GM15510 (cell line): Measurements from ENCODE around the gene LEUTX.
A peak's percentile ranks its signal among the peaks of the same experiment; 100 is the strongest.

Experiments
- POLR2A ChIP-seq: IDR thresholded peaks from 3 replicates; pipeline ENCODE4 v1.6.1; 2011; ENCODE audit warnings: borderline replicate concordance; ENCODE audit not compliant: insufficient read length; ENCODE audit errors: extremely low read depth

Gene LEUTX

GRCh38 chr19:39811064-39811463 lies 32.4 kb downstream of the LEUTX start:
- no peak for TF ChIP-seq POLR2A

DNA sequence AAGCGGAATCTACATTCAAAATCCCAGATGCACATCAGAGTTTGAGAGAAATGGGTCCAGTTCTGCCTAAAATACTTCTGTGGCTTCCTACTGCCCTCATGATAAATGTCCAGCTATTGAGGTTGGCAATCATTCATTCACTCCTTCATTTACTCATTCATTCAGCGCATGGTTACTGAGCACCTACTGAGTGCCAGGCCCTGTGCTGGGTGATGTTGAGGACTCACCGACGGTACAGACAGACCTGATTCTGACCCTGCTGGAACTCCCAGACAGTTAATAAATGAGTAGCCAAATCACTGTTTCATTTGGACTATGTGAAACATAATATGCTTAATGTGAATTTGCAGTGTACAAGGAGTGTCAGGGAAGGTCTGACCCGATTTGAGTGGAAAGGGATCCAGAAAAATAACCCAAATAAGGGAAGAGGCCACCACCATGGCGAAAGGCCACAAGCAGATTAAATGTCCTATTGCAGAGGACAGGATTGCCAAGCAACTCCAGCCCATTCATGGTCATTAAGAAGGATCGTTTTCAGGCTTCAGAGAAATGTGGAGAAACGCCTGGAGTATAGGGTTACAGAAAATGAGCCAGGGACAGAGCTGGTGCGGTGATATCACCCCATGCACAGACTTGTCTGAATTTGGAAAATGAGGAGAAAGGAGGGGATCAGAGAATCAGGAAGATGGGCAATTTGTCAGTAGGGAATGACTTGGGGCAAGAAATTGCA lies 34.8 kb downstream of the LEUTX start:
- no peak for TF ChIP-seq POLR2A

GRCh38 chr19:39814595-39814994 lies 35.9 kb downstream of the LEUTX start:
- TF ChIP-seq POLR2A: no peak

GRCh38 chr19:39816287-39817048 lies 37.8 kb downstream of the LEUTX start:
- no peak for TF ChIP-seq POLR2A

GRCh38 chr19:39817888-39818561 lies 39.4 kb downstream of the LEUTX start:
- no peak for TF ChIP-seq POLR2A

DNA sequence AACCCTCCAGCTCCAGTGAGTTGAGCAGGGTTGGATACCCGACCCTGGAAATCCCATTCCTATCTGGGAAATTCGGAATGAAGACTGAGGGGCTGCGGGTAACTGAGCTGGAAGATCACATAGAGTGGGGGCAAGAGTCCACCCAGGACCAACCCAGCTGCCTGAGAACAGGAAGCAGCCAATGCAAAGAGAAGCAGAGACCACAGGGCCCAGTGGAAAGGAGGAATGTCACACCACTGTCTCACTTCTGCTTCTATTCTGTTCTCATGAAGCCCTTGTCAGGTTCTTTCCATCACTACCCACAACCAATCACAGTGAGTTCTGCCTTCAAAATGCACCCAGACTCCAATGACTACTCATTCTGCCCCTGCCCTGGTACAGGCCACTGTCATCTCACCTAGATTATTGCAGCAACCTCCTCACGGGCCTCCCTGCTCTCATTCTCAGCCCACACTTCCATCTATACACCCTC lies 40.0 kb downstream of the LEUTX start:
- TF ChIP-seq POLR2A: no peak

DNA sequence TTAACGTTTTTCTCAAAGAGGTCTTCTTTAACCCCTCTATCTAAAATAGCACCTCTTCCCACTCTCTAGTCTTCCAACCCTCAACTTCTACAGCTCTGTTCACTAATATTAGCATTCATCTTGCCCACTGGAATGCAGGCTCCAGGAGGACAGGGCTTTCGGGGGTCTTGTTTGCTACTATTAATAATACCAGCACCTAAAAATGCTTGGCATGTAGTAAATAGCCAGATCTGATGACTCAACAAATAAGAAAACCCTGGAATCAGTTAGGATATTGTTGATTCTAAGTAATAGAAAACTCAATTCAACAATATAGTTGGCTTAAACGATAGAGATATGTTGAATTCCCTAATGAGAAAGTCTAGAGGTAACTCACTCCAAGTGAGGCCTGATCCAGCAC lies 41.1 kb downstream of the LEUTX start:
- no peak for TF ChIP-seq POLR2A

- no peak for TF ChIP-seq POLR2A
Observed at GRCh38 chr19:39820696-39821095, 42.0 kb downstream of the LEUTX start.

DNA sequence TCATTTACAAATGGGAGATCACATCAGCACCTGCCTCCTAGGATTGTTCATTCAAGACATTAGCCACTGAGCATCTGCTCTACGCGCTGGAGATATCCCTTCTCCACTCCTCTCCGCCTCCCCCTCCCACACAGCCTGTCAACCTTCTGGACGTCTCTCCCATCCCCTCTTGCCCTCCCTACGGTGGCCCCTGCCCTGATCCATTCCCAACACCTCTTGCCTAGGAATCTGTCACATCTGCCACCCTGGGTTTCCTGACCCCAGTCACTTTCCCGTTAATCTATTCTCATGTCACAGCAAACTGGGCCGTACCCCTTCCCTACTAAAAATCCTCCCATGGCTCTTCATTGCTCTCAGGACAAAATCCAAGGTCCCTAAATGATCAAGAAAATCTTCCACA lies 45.0 kb downstream of the LEUTX start:
- TF ChIP-seq POLR2A: no peak

GRCh38 chr19:39824143-39825092 lies 45.8 kb downstream of the LEUTX start:
- TF ChIP-seq POLR2A: peak; percentile 52

DNA sequence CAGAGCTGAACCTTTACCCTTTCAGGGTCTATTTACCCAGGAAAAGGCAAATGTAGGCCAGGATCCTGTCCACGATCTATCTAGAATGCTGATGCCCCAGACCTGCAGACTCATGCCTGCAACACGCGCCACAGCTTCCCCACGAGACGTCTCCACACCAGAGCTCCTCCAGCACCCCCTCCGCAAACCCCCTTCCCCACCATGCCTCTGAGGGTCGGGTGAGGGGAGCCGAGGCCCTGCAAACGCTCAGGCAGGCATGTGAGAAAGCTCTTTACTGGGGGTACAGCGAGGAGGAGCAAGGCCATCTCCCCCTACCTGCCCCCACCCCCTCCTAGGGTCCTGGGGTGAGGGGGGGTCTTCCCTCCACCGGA lies 46.4 kb downstream of the LEUTX start:
- no peak for TF ChIP-seq POLR2A

DNA sequence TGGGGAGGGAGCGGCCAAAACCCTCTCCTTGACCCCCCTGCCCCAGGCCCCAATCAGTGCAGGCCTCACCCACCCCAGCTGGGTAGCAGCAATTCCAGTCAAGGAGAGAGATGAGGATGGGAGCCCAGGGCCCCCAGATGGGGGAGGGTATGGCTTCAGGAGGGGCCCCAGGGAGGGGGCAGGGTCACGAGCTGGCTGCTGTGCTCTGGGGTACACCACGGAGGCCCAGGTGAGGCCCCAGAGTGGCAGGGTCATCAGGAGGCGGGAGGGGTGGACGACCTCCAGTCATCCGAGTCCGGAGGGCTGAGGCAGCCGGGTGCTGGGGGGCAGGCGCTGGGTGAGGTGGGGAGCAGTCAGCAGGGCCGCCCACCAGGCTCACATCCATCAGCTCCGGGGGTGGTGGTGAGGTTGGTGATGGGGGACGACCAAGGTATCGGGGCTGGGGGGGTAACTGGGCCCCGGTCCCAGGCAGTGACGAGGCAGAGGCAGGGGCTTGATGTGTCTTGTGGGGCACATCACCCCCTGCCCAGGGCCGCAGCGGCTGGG lies 47.0 kb downstream of the LEUTX start:
- no peak for TF ChIP-seq POLR2A

GRCh38 chr19:39826311-39826945 lies 47.8 kb downstream of the LEUTX start:
- no peak for TF ChIP-seq POLR2A

DNA sequence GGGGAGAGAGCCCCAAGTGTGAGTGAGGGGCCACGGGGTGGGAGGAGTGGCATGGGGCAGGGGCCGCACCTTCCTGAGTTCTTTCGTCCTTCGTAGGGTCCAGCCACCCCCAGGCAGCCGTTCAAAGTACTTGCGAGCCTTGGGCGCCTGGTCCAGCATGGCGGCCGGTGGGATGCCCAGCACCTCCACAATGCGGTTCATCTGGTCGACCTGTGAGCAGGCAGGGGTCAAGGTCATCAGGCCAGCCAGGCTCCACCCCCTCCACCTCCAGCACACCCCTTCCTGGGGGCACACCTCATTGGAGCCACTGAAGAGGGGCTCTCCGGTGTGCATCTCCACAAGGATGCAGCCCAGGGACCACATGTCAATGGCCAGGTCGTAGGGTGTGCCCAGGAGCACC lies 48.6 kb downstream of the LEUTX start:
- TF ChIP-seq POLR2A: no peak

DNA sequence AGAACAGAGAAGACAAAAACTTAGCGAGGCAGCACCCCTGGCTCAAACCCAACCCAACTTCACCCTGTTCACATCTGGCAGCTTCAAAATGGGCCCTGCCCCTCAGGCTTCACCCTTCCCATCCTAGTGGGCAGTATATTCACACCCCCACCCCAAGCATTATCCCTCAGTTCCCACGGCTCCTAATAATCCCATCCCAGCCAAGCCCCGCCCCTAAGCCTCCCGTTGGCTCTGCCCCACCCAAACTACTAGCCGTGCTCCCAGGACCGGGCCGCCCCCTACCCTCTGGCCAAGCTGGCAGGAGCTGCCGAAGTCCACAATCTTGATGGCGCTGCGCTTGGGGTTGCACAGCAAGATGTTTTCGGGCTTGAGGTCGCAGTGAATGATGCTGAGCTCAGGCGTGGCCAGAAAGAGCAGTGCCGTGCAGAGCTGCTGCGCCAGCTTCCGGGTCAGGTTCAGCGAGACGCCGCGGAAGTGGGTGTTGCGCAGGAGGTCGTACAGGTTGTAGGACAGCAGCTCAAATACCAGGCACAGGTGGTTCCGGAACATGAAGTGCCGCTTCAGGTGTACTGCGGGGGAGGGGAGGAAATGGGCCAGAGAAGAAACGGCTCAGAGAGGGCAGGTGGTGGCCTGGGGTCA lies 49.5 kb downstream of the LEUTX start:
- no peak for TF ChIP-seq POLR2A
